Measurements from ENCODE around the gene SYNDIG1L. TPM values are rescaled to one million over a fixed set of nuclear protein-coding genes. Genes with fewer than 3 reads are reported as not detected.

The SYNDIG1L gene
- total and polyA plus RNA-seq, 2 of the 8 experiments (the other 6 are each of a cell fraction or from before 2014, with no cell fraction given), result 3.0 to 3.2 TPM

GRCh38 chr14:74418031-74418430, 8.0 kb downstream of the SYNDIG1L start:
- Histone ChIP-seq H4K91ac (replicated peaks; ENCODE audit: insufficient read length, low read length) (no peak overlapping the region), H3K14ac (ENCODE audit: insufficient read length) (no peak overlapping the region), H4K8ac (ENCODE audit: extremely low read depth, insufficient read depth, low read length) (no peak overlapping the region), H2BK15ac (ENCODE audit: low read length) (no peak overlapping the region), H2AFZ (ENCODE audit: low read length) (no peak overlapping the region), H3K4me3 (ENCODE audit: extremely low read depth in 1 of 4, insufficient read depth in 2 of 4, low read depth in 3 of 4, low read length in 4 of 4) (no peak overlapping the region), H3K23me2 (ENCODE audit: low read depth, low read length) (no peaks in the 10 kb centered on the region; the same call in 1 of the 2 replicates), H3K27ac (ENCODE audit: low read depth, low read length) (no peak overlapping the region), H3K4ac (replicated peaks; ENCODE audit: insufficient read length, low read depth, low read length) (no peak overlapping the region), H3K56ac (replicated peaks; ENCODE audit: insufficient read length, low read depth, low read length) (no peak overlapping the region), H2BK12ac (ENCODE audit: low read depth, low read length) (no peak overlapping the region), H4K20me1 (replicated peaks in 1 of 2; ENCODE audit: control insufficient read depth in 1 of 2, insufficient read depth in 2 of 2, low read length in 2 of 2) (no peaks in the 10 kb centered on the region), H2BK20ac (ENCODE audit: low read length) (no peak overlapping the region), H3K18ac (ENCODE audit: extremely low read depth, low read length) (no peak overlapping the region), H2AK5ac (ENCODE audit: low read depth, low read length) (no peak overlapping the region), H2BK5ac (ENCODE audit: low read depth, low read length) (no peak overlapping the region), H3K79me2 (ENCODE audit: control insufficient read depth in 1 of 2, insufficient read depth in 2 of 2, low read length in 2 of 2) (no peaks in the 10 kb centered on the region), H3K4me2 (ENCODE audit: insufficient read depth in 1 of 2, low read depth in 2 of 2, low read length in 2 of 2) (no peak overlapping the region), H3K9me3 (ENCODE audit: insufficient read depth in 2 of 2, low read depth in 1 of 2, low read length in 1 of 2) (no peaks in the 10 kb centered on the region), H3K4me1 (replicated peaks in 1 of 4; ENCODE audit: control insufficient read depth in 3 of 4, insufficient read depth in 4 of 4, low read length in 3 of 4) (peaks cover 11 to 31% (median 19%) of the 10 kb centered on the region in 4 experiments), H3K9ac (replicated peaks in 1 of 4; ENCODE audit: extremely low read depth in 1 of 4, low read depth in 3 of 4, low read length in 3 of 4) (no peak overlapping the region), H3K23ac (ENCODE audit: insufficient read length) (no peak overlapping the region), H3K27me3 (replicated peaks in 1 of 4; ENCODE audit: control insufficient read depth in 3 of 4, extremely low read depth in 1 of 4, insufficient read depth in 3 of 4, low read length in 3 of 4) (peaks cover 0 to under 1% (median 0%) of the 10 kb centered on the region in 4 experiments; a peak in 1 of 7 replicates), H3K79me1 (ENCODE audit: low read depth, low read length) (no peaks in the 10 kb centered on the region; the same call in 1 of the 2 replicates), H3K36me3 (ENCODE audit: control insufficient read depth in 2 of 4, insufficient read depth in 4 of 4, low read length in 3 of 4) (no peaks in the 10 kb centered on the region), H2BK120ac (replicated peaks; ENCODE audit: low read depth, low read length) (no peak overlapping the region), H4K5ac (ENCODE audit: insufficient read length, low read depth, low read length) (no peak overlapping the region)
- ChIA-PET CTCF (ENCODE audit: partially characterized antibody) (interaction anchor here (0.6 to 3.4 kb wide), 7 partner anchors 9 to 123 kb away, joined by 3 to 13 read pairs (median 3); no protein-coding TSS in a partner anchor), POLR2A (ENCODE audit: partially characterized antibody) (interaction anchor here (0.8 to 1.0 kb wide), 2 partner anchors 9 to 13 kb away, joined by 3 to 7 read pairs; no protein-coding TSS in a partner anchor)
- FAIRE-seq (no peak), DNase-seq (ENCODE audit: low read depth in 1 of 2, low spot score in 2 of 2) (no peak)
- no peak for TF ChIP-seq KDM4A (IDR thresholded peaks at IDR 0.05; ENCODE audit: low read depth, low read length, severe bottlenecking)
- 72% methylated on average over 8 of the region's 8 CpGs; no CpG with 5 or more reads in 1 of the 2 experiments for WGBS, 2 experiments (ENCODE audit: extremely low coverage in 1 of 2, insufficient coverage in 1 of 2, insufficient read length in 1 of 2, insufficient replicate concordance in 2 of 2, low coverage in 1 of 2, low lambda C conversion rate in 2 of 2, missing lambda C conversion rate in 1 of 2)

Measured in H1 (cell line).